HG02642 (cell line): ENCODE data around the gene WRAP73.

Source experiments
- ATAC-seq: cut with Tn5 transposase; IDR thresholded peaks from one replicate; pipeline ENCODE4 v1.9.1; 2021; ENCODE audit warnings: mild to moderate bottlenecking; ENCODE audit not compliant: unreplicated experiment, poor library complexity

Gene WRAP73

GRCh38 chr1:3649342-3650247 lies at the start of gene WRAP73:
Gene WRAP73, minus strand, starts transcription at chr1:3650103. Its CDS starts 104 bp downstream, at chr1:3649999.
- peak; percentile 81 for ATAC-seq

GRCh38 chr1:3699596-3699995 lies 49.7 kb upstream of the WRAP73 start:
- no peak for ATAC-seq

GRCh38 chr1:3698660-3699408 lies 48.9 kb upstream of the WRAP73 start:
- ATAC-seq = no peak

- no peak for ATAC-seq
Measured at GRCh38 chr1:3697810-3698209, 47.9 kb upstream of the WRAP73 start.

- no peak for ATAC-seq
Measured at GRCh38 chr1:3697104-3697503, 47.2 kb upstream of the WRAP73 start.

GRCh38 chr1:3696689-3697088 lies 46.8 kb upstream of the WRAP73 start:
- no peak for ATAC-seq

GRCh38 chr1:3695326-3696217 lies 45.7 kb upstream of the WRAP73 start:
- no peak for ATAC-seq

- ATAC-seq = no peak
Measured at GRCh38 chr1:3693321-3693720, 43.4 kb upstream of the WRAP73 start.

- ATAC-seq = no peak
Measured at GRCh38 chr1:3692598-3692997, 42.7 kb upstream of the WRAP73 start.

- no peak for ATAC-seq
Measured at GRCh38 chr1:3691421-3692204, 41.7 kb upstream of the WRAP73 start.

GRCh38 chr1:3690282-3691065 lies 40.6 kb upstream of the WRAP73 start:
- no peak for ATAC-seq

GRCh38 chr1:3689138-3689750 lies 39.3 kb upstream of the WRAP73 start:
- no peak for ATAC-seq

- no peak for ATAC-seq
Measured at GRCh38 chr1:3688356-3689137, 38.6 kb upstream of the WRAP73 start.

- no peak for ATAC-seq
Measured at GRCh38 chr1:3687504-3687903, 37.6 kb upstream of the WRAP73 start.

- ATAC-seq = no peak
Measured at GRCh38 chr1:3685906-3686305, 36.0 kb upstream of the WRAP73 start.

- no peak for ATAC-seq
Measured at GRCh38 chr1:3685222-3685621, 35.3 kb upstream of the WRAP73 start.

GRCh38 chr1:3683992-3684391 lies 34.1 kb upstream of the WRAP73 start:
- no peak for ATAC-seq

- no peak for ATAC-seq
Measured at GRCh38 chr1:3683197-3683596, 33.3 kb upstream of the WRAP73 start.
